Karpas-422 (cell line): Measurements from ENCODE around the gene EFNA5. TPM values are rescaled to one million over a fixed set of nuclear protein-coding genes. Genes with fewer than 3 reads are reported as not detected.

Experiments
- DNase-seq: peaks from one replicate; pipeline ENCODE4 v3.0.0-alpha.2; 2015
- H2AFZ ChIP-seq: fragments of 200-600 bp; sonication (generic); 2 replicates; pipeline ENCODE4 v1.6.1; 2014; ENCODE audit warnings: antibody characterized with exemption, low read length, mixed read lengths
- H3K27ac ChIP-seq: fragments of 200-600 bp; sonication (generic); 2 replicates; pipeline ENCODE4 v1.5.1; 2014; ENCODE audit warnings: mild to moderate bottlenecking, low read length, moderate library complexity
- H3K27me3 ChIP-seq: fragments of 200-600 bp; sonication (generic); 2 replicates; pipeline ENCODE4 v1.6.1; 2014; ENCODE audit warnings: low read length, mixed read lengths
- H3K36me3 ChIP-seq: fragments of 200-600 bp; sonication (generic); 2 replicates; pipeline ENCODE4 v1.6.1; 2014; ENCODE audit warnings: low read length, mixed read lengths; ENCODE audit not compliant: insufficient read depth
- H3K4me1 ChIP-seq: fragments of 200-600 bp; sonication (generic); 2 replicates; pipeline ENCODE4 v1.6.1; 2014; ENCODE audit warnings: mild to moderate bottlenecking, low read length, mixed read lengths
- H3K4me2 ChIP-seq: fragments of 200-600 bp; sonication (generic); 2 replicates; pipeline ENCODE4 v1.6.1; 2014; ENCODE audit warnings: low read length, low read depth, mild to moderate bottlenecking; ENCODE audit not compliant: poor library complexity, severe bottlenecking
- H3K4me3 ChIP-seq: fragments of 200-600 bp; sonication (generic); 2 replicates; pipeline ENCODE4 v1.5.1; 2014; ENCODE audit warnings: mild to moderate bottlenecking, antibody characterized with exemption, low read length, mixed read lengths
- H3K79me2 ChIP-seq: fragments of 200-600 bp; sonication (generic); 2 replicates; pipeline ENCODE4 v1.6.1; 2014; ENCODE audit warnings: mild to moderate bottlenecking, low read length, mixed read lengths
- H3K9ac ChIP-seq: fragments of 200-600 bp; sonication (generic); 2 replicates; pipeline ENCODE4 v1.6.0; 2014; ENCODE audit warnings: low read length
- H3K9me2 ChIP-seq: fragments of 200-600 bp; sonication (generic), shearing (Covaris generic); replicated peaks from 2 replicates; pipeline ENCODE4 v1.6.0; 2014; ENCODE audit warnings: mild to moderate bottlenecking, low read length, moderate library complexity; ENCODE audit not compliant: insufficient read depth
- H3K9me3 ChIP-seq: fragments of 300-700, 200-600 bp; sonication (generic); 2 replicates; pipeline ENCODE4 v1.6.1; 2014; ENCODE audit warnings: low read length, mixed read lengths
- H4K20me1 ChIP-seq: fragments of 200-600 bp; sonication (generic); 2 replicates; pipeline ENCODE4 v1.6.1; 2014; ENCODE audit warnings: mild to moderate bottlenecking, antibody characterized with exemption, low read length, low read depth; ENCODE audit not compliant: insufficient read depth
- total RNA-seq: library from RNA; depleted of rRNA; stranded (reverse); fragments of >200 nt; shearing (Covaris generic); gene quantifications from 2 replicates; pipeline ENCODE4 v1.2.3, GENCODE V29; 2014; ENCODE audit warnings: low replicate concordance

EFNA5 gene
- total RNA-seq, 1 experiment from 2014 or later: not detected

- no peaks in the 10 kb centered on the region for H3K4me1 ChIP-seq
- no peak overlapping the region for H2AFZ ChIP-seq
- H3K9ac ChIP-seq: no peak overlapping the region
- no peak for DNase-seq
- H4K20me1 ChIP-seq: no peaks in the 10 kb centered on the region
- no peaks in the 10 kb centered on the region for H3K9me3 ChIP-seq
- no peaks in the 10 kb centered on the region for H3K36me3 ChIP-seq
- H3K4me3 ChIP-seq: no peak overlapping the region
- no peak overlapping the region for H3K4me2 ChIP-seq
- no peak overlapping the region for H3K27ac ChIP-seq
- no peaks in the 10 kb centered on the region for H3K27me3 ChIP-seq
- H3K79me2 ChIP-seq: no peaks in the 10 kb centered on the region
- no peaks in the 10 kb centered on the region for H3K9me2 ChIP-seq
These were observed 155.1 kb downstream of the EFNA5 start for GRCh38 chr5:107515521-107516080.

- no peak for DNase-seq
- H3K9me3 ChIP-seq: no peaks in the 10 kb centered on the region
- no peak overlapping the region for H3K27ac ChIP-seq
- H3K9me2 ChIP-seq: no peaks in the 10 kb centered on the region
- H3K9ac ChIP-seq: no peak overlapping the region
- H3K4me2 ChIP-seq: no peak overlapping the region
- no peak overlapping the region for H3K4me3 ChIP-seq
- H4K20me1 ChIP-seq: no peaks in the 10 kb centered on the region
- H2AFZ ChIP-seq: no peak overlapping the region
- no peaks in the 10 kb centered on the region for H3K79me2 ChIP-seq
- no peaks in the 10 kb centered on the region for H3K36me3 ChIP-seq
- no peaks in the 10 kb centered on the region for H3K27me3 ChIP-seq
- no peaks in the 10 kb centered on the region for H3K4me1 ChIP-seq
These were observed 156.4 kb downstream of the EFNA5 start for GRCh38 chr5:107514305-107514704.

DNA sequence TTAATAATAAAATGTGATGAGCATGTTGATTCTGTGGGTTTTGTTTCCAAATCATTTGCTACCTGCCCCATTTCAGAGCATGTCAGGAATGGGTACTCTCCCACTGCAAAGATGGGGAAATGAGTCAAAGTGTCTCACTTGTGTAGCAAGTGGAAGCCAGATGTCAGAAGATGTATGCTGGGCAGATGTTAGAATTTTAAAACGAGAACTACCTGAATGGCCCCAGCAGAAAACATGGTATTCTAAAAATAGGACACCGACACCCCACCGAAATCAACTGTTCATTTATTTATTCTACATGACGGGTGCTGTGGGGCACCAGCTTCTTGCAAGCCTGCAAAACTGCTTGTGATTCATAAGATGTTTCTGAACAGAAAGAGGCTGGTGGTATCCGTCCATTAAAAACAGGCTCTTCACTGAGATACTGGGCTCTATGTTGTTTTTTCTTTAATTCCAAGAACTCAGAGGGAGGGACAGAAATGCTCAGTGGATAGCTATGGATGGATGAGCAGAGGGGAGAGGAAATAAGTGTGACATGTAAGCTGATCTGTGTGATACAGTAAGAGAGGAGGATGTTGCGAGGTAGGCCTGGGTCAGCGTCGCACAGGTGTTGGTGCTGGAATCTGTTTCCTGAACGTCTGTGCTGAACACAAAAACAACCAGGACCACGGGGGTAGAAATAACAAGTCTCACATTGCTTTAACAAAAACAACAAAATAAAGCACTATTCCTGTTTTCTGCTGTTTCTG, 157.2 kb downstream of the EFNA5 start:
- H2AFZ ChIP-seq: no peak overlapping the region
- no peaks in the 10 kb centered on the region for H3K9me2 ChIP-seq
- no peaks in the 10 kb centered on the region for H4K20me1 ChIP-seq
- H3K4me3 ChIP-seq: no peak overlapping the region
- no peaks in the 10 kb centered on the region for H3K27me3 ChIP-seq
- H3K4me2 ChIP-seq: no peak overlapping the region
- no peaks in the 10 kb centered on the region for H3K79me2 ChIP-seq
- H3K36me3 ChIP-seq: no peaks in the 10 kb centered on the region
- no peak overlapping the region for H3K9ac ChIP-seq
- DNase-seq: no peak
- no peaks in the 10 kb centered on the region for H3K4me1 ChIP-seq
- H3K9me3 ChIP-seq: no peaks in the 10 kb centered on the region
- no peak overlapping the region for H3K27ac ChIP-seq

- Histone ChIP-seq H2AFZ (no peak overlapping the region), H3K4me2 (no peak overlapping the region)
These were observed 158.7 kb downstream of the EFNA5 start for GRCh38 chr5:107512029-107512428.

GRCh38 chr5:107510125-107510524, 160.6 kb downstream of the EFNA5 start:
- no peak overlapping the region for H3K4me2 ChIP-seq
- no peak overlapping the region for H3K27ac ChIP-seq
- H3K9ac ChIP-seq: no peak overlapping the region
- no peaks in the 10 kb centered on the region for H3K9me2 ChIP-seq
- DNase-seq: no peak
- no peaks in the 10 kb centered on the region for H3K9me3 ChIP-seq
- H4K20me1 ChIP-seq: no peaks in the 10 kb centered on the region
- H3K36me3 ChIP-seq: no peaks in the 10 kb centered on the region
- H3K4me3 ChIP-seq: no peak overlapping the region
- H2AFZ ChIP-seq: no peak overlapping the region
- no peaks in the 10 kb centered on the region for H3K79me2 ChIP-seq
- no peaks in the 10 kb centered on the region for H3K27me3 ChIP-seq
- H3K4me1 ChIP-seq: no peaks in the 10 kb centered on the region

More at GRCh38 chr5:107512029-107512428, 158.7 kb downstream of the EFNA5 start:
- H3K9ac ChIP-seq: no peak overlapping the region
- no peaks in the 10 kb centered on the region for H4K20me1 ChIP-seq
- H3K4me3 ChIP-seq: no peak overlapping the region
- no peaks in the 10 kb centered on the region for H3K27me3 ChIP-seq
- H3K9me2 ChIP-seq: no peaks in the 10 kb centered on the region
- H3K4me1 ChIP-seq: no peaks in the 10 kb centered on the region
- no peak for DNase-seq
- H3K9me3 ChIP-seq: no peaks in the 10 kb centered on the region
- no peaks in the 10 kb centered on the region for H3K79me2 ChIP-seq
- H3K36me3 ChIP-seq: no peaks in the 10 kb centered on the region
- H3K27ac ChIP-seq: no peak overlapping the region

DNA sequence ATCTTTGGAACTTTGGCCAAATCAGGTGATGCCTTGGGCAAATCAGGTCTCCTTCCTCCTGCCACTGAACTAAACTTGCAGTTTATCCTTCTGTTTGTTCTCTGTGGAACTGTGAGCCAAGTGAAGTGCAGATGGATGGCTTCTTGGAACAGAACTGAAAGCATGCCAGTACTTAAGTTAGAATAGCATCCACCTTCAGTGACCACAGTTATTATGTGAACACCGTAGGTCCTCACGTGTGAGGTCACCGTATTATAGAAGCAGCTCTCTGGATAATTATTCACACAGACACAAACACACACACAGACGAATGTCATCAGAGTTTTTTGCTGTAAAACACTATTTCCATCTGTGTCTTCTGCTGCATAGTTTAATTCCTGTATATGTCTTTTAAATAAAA, 162.6 kb downstream of the EFNA5 start:
- no peaks in the 10 kb centered on the region for H3K9me3 ChIP-seq
- H3K27me3 ChIP-seq: no peaks in the 10 kb centered on the region
- H4K20me1 ChIP-seq: no peaks in the 10 kb centered on the region
- H3K27ac ChIP-seq: no peak overlapping the region
- no peak overlapping the region for H2AFZ ChIP-seq
- H3K4me3 ChIP-seq: no peak overlapping the region
- H3K4me2 ChIP-seq: no peak overlapping the region
- no peak overlapping the region for H3K9ac ChIP-seq
- no peaks in the 10 kb centered on the region for H3K9me2 ChIP-seq
- no peaks in the 10 kb centered on the region for H3K79me2 ChIP-seq
- H3K4me1 ChIP-seq: no peaks in the 10 kb centered on the region
- no peak for DNase-seq
- H3K36me3 ChIP-seq: no peaks in the 10 kb centered on the region

DNA sequence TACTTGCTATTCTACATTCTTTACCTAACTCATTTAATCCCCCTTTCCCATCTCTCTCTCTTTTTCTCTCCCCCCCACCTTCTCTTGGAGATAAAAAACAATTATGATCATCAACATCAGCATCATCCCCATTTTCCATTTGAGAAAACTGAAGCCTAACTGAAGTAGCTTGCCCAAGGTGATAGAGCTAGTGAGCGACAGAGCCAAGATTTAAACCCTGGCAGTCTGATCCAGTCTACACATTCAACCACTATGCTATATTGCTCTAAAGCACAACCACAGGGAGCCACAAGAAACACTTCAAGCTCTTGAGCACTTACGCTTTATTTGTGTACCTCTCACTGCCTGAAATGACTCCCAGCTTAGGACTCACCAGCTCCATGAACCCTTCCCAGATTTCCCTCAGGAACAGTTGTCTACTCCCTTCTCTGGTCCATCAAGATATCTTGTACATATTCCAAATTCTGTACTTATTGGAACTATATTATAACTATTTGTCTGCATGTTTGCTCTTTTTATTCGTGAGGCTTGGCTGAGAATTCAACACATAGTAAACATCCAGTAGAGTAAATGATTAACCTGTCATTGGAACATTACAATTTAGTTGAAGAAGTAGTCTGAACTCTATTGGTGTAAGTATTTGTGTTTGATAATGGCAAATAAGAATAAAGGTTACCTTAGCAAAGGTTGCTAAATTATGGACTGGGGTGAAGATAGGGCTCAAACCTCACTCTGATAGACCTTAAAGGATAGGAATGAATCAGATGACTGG, 164.8 kb downstream of the EFNA5 start:
- no peak overlapping the region for H3K4me2 ChIP-seq

GRCh38 chr5:107504424-107504823, 166.3 kb downstream of the EFNA5 start:
- Histone ChIP-seq H3K4me2 (no peak overlapping the region), H2AFZ (no peak overlapping the region), H3K9me2 (no peaks in the 10 kb centered on the region), H4K20me1 (no peaks in the 10 kb centered on the region), H3K4me3 (no peak overlapping the region), H3K4me1 (no peaks in the 10 kb centered on the region), H3K27me3 (no peaks in the 10 kb centered on the region), H3K79me2 (no peaks in the 10 kb centered on the region), H3K9me3 (no peaks in the 10 kb centered on the region), H3K9ac (no peak overlapping the region), H3K27ac (no peak overlapping the region), H3K36me3 (no peaks in the 10 kb centered on the region)
- no peak for DNase-seq

More for the DNA sequence above, 164.8 kb downstream of the EFNA5 start:
- Histone ChIP-seq H3K4me3 (no peak overlapping the region), H3K79me2 (no peaks in the 10 kb centered on the region), H4K20me1 (no peaks in the 10 kb centered on the region), H2AFZ (no peak overlapping the region), H3K36me3 (no peaks in the 10 kb centered on the region), H3K27me3 (no peaks in the 10 kb centered on the region), H3K9me3 (no peaks in the 10 kb centered on the region), H3K9me2 (no peaks in the 10 kb centered on the region), H3K4me1 (no peaks in the 10 kb centered on the region), H3K27ac (no peak overlapping the region), H3K9ac (no peak overlapping the region)
- DNase-seq: no peak
